ENCODE results near the gene EIF4E. TPM values are rescaled to one million over a fixed set of nuclear protein-coding genes. Genes with fewer than 3 reads are reported as not detected.
"Not testable (repeated sequence)": the region's sequence is repeated elsewhere in the genome, so short reads cannot be mapped to it uniquely, and the experiment has no call there.

Gene EIF4E
- total RNA-seq, 2 donors from 2014 or later: 57.2 to 62.8 TPM

- H3K27me3 ChIP-seq: no peaks in the 10 kb centered on the region
- H3K36me3 ChIP-seq: no peaks in the 10 kb centered on the region
- no peaks in the 10 kb centered on the region for H3K9me3 ChIP-seq
- H3K4me1 ChIP-seq: no peaks in the 10 kb centered on the region
- no peak overlapping the region for H3K27ac ChIP-seq
- DNase-seq (ENCODE audit: low spot score): no peak
- TF ChIP-seq CTCF (IDR thresholded peaks at IDR 0.05): no peak
- no peak overlapping the region for H3K4me3 ChIP-seq
These were observed 10.5 kb upstream of the EIF4E start for GRCh38 chr4:98939438-98939837.

- Histone ChIP-seq H3K4me3 (no peak overlapping the region), H3K9me3 (no peaks in the 10 kb centered on the region), H3K27me3 (no peaks in the 10 kb centered on the region), H3K27ac (no peak overlapping the region), H3K4me1 (no peaks in the 10 kb centered on the region), H3K36me3 (no peaks in the 10 kb centered on the region)
- TF ChIP-seq CTCF (IDR thresholded peaks at IDR 0.05): no peak
- DNase-seq (ENCODE audit: low spot score): no peak
These were observed 9.2 kb upstream of the EIF4E start for GRCh38 chr4:98937986-98938720.

DNA sequence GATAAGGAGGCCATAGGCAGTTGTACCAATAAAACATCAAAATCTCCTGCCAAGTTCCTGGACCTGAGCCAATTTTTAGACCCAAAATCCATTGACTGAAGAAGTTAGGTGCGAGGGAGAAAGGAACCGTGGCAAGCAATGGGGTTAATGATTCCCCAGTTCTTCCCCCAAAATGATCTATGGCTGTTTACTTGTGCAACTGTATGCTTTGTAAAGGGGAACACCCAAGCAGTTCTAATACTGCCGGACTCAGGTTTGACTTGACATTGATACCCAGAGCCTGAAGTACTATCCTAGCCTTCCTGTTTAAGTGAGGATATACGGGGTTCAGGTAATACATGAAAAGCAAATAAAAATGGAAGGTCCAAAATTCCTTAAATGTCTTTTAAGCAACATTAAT, 6.7 kb upstream of the EIF4E start:
- no peaks in the 10 kb centered on the region for H3K36me3 ChIP-seq
- no peak overlapping the region for H3K4me3 ChIP-seq
- H3K4me1 ChIP-seq: peaks cover 0 to 6% of the 10 kb centered on the region in 2 donors
- no peak for TF ChIP-seq CTCF (IDR thresholded peaks at IDR 0.05)
- no peaks in the 10 kb centered on the region for H3K9me3 ChIP-seq
- H3K27ac ChIP-seq: no peak overlapping the region
- no peak for DNase-seq (ENCODE audit: low spot score)
- H3K27me3 ChIP-seq: no peaks in the 10 kb centered on the region

GRCh38 chr4:98934851-98935250, 5.9 kb upstream of the EIF4E start:
- H3K9me3 ChIP-seq; H3K27me3 ChIP-seq; H3K27ac ChIP-seq; H3K4me3 ChIP-seq; H3K36me3 ChIP-seq; DNase-seq (ENCODE audit: low spot score): not testable (repeated sequence)
- peaks cover 0 to 14% of the 10 kb centered on the region in 2 donors for H3K4me1 ChIP-seq

DNA sequence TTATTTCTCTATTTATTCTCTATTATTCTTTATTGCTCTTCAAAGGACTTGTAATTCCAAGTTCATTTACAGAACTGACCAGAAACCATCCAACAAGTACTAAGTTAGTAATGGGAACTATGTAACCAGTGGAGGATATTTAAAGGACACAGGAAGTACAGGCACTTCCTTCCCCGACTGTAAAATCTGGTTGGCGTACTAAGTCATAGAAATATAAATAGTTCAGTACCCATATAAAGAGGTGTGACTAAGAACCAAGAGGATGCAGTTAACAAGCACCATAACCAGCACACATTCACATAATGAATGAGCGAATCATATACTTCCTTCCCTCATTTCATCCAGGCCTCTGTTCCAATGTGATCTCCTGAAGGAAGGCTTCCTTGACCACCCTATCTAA, 3.6 kb upstream of the EIF4E start:
- peak overlapping the region in 1 of 2 donors; percentile 44 for H3K27ac ChIP-seq
- H3K4me3 ChIP-seq: no peak overlapping the region
- H3K4me1 ChIP-seq: peaks cover 0 to 20% of the 10 kb centered on the region in 2 donors
- no peaks in the 10 kb centered on the region for H3K9me3 ChIP-seq
- no peaks in the 10 kb centered on the region for H3K27me3 ChIP-seq
- no peaks in the 10 kb centered on the region for H3K36me3 ChIP-seq
- no peak for DNase-seq (ENCODE audit: low spot score)
- no peak for TF ChIP-seq CTCF (IDR thresholded peaks at IDR 0.05)

DNA sequence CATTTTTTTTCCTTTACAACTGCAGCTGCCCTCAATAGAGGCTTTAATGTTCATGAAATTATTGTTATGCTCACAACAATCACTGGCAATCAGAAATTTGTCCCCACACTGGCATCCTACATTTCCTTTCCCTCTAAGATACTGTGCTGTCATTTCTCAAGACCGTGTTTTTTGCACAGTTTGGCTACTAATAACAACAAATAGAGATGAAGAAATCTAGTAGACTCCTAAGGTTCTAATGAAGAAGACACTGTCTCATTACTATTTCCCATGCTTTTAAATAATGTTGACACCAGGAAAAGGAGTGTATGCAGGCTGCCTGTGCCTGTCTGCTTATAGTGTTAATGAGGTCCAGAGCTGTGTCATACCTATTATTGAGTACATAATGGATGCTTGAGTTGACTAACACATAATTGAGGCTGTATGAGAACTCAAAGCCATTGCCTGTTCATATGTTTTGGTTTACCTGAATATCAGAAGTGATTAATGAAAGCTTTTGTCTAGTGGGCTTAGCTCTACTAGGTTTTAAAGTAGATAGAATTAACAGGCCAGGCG, 1.5 kb upstream of the EIF4E start:
- TF ChIP-seq CTCF (IDR thresholded peaks at IDR 0.05): no peak
- no peaks in the 10 kb centered on the region for H3K27me3 ChIP-seq
- DNase-seq (ENCODE audit: low spot score): no peak
- H3K36me3 ChIP-seq: no peaks in the 10 kb centered on the region
- no peaks in the 10 kb centered on the region for H3K9me3 ChIP-seq
- peaks cover 0 to 31% of the 10 kb centered on the region in 2 donors for H3K4me1 ChIP-seq
- no peak overlapping the region for H3K4me3 ChIP-seq
- H3K27ac ChIP-seq: peak overlapping the region; percentile 97

Data from right atrium auricular region (tissue), 2 donors.